Panc1 (cell line): Measurements from ENCODE around the gene TMEM248.

Experiments used
- POLR2AphosphoS5 ChIP-seq: IDR thresholded peaks from 2 replicates; pipeline ENCODE4 v1.6.1; 2012; ENCODE audit warnings: mild to moderate bottlenecking, low read depth, low read length, moderate library complexity
- TF ChIP-seq, protein P1 (sequence below): fragments of 450-650 bp; IDR thresholded peaks from 2 replicates; pipeline ENCODE4 v1.5.1; 2017; ENCODE audit warnings: mild to moderate bottlenecking
- TF ChIP-seq, protein P2 (sequence below), 2 experiments: IDR thresholded peaks; 2 replicates each; pipeline ENCODE4 v1.6.1; 2011 to 2012; ENCODE audit warnings: low read depth in 2 of 2, control low read depth in 1 of 2, low read length in 1 of 2, mild to moderate bottlenecking in 1 of 2, moderate library complexity in 1 of 2; ENCODE audit not compliant: insufficient read depth in 1 of 2

DNA sequence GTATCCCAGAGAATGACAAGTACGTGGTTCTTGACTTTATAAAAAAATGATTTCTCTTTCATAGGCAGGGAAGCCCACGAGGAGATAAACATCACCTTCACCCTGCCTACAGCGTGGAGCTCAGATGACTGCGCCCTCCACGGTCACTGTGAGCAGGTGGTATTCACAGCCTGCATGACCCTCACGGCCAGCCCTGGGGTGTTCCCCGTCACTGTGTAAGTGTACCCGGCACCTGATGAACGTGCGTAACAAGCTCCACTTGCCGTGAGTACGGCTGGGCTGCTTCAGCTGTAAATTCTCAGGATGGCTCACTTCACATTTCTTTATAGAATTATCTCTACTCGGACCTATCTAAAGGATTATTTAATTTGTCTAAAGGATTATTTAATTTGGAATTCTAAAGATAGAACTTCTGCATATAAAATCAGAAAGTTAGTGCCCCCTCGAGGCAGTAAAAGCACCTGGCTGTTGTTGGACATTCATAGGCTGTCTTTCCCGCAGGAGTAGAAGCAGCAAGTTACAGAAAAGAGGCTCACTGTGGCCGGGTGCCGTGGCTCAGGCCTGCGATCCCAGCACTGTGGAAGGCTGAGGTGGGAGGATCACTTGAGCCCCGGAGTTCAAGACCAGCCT, 27.6 kb downstream of the TMEM248 start:
- TF ChIP-seq, protein P1, sequence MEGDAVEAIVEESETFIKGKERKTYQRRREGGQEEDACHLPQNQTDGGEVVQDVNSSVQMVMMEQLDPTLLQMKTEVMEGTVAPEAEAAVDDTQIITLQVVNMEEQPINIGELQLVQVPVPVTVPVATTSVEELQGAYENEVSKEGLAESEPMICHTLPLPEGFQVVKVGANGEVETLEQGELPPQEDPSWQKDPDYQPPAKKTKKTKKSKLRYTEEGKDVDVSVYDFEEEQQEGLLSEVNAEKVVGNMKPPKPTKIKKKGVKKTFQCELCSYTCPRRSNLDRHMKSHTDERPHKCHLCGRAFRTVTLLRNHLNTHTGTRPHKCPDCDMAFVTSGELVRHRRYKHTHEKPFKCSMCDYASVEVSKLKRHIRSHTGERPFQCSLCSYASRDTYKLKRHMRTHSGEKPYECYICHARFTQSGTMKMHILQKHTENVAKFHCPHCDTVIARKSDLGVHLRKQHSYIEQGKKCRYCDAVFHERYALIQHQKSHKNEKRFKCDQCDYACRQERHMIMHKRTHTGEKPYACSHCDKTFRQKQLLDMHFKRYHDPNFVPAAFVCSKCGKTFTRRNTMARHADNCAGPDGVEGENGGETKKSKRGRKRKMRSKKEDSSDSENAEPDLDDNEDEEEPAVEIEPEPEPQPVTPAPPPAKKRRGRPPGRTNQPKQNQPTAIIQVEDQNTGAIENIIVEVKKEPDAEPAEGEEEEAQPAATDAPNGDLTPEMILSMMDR, result no peak
- no peak for TF ChIP-seq POLR2AphosphoS5
- TF ChIP-seq, protein P2, sequence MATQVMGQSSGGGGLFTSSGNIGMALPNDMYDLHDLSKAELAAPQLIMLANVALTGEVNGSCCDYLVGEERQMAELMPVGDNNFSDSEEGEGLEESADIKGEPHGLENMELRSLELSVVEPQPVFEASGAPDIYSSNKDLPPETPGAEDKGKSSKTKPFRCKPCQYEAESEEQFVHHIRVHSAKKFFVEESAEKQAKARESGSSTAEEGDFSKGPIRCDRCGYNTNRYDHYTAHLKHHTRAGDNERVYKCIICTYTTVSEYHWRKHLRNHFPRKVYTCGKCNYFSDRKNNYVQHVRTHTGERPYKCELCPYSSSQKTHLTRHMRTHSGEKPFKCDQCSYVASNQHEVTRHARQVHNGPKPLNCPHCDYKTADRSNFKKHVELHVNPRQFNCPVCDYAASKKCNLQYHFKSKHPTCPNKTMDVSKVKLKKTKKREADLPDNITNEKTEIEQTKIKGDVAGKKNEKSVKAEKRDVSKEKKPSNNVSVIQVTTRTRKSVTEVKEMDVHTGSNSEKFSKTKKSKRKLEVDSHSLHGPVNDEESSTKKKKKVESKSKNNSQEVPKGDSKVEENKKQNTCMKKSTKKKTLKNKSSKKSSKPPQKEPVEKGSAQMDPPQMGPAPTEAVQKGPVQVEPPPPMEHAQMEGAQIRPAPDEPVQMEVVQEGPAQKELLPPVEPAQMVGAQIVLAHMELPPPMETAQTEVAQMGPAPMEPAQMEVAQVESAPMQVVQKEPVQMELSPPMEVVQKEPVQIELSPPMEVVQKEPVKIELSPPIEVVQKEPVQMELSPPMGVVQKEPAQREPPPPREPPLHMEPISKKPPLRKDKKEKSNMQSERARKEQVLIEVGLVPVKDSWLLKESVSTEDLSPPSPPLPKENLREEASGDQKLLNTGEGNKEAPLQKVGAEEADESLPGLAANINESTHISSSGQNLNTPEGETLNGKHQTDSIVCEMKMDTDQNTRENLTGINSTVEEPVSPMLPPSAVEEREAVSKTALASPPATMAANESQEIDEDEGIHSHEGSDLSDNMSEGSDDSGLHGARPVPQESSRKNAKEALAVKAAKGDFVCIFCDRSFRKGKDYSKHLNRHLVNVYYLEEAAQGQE (IDR thresholded peaks at IDR 0.05; ENCODE audit: insufficient read depth in 1 of 2, low read depth in 2 of 2, low read length in 1 of 2), result no peak
